HG03442 (cell line): ENCODE results near the gene PIK3R4.

Experiments used
- ATAC-seq: cut with Tn5 transposase; IDR thresholded peaks from one replicate; pipeline ENCODE4 v1.9.1; 2021; ENCODE audit warnings: mild to moderate bottlenecking, moderate library complexity; ENCODE audit not compliant: unreplicated experiment

Gene PIK3R4

GRCh38 chr3:130644628-130645253 lies 101.9 kb downstream of the PIK3R4 start:
- ATAC-seq = no peak

GRCh38 chr3:130640027-130640426 lies 106.6 kb downstream of the PIK3R4 start:
- no peak for ATAC-seq

- no peak for ATAC-seq
Measured at GRCh38 chr3:130636480-130637234, 110.0 kb downstream of the PIK3R4 start.

DNA sequence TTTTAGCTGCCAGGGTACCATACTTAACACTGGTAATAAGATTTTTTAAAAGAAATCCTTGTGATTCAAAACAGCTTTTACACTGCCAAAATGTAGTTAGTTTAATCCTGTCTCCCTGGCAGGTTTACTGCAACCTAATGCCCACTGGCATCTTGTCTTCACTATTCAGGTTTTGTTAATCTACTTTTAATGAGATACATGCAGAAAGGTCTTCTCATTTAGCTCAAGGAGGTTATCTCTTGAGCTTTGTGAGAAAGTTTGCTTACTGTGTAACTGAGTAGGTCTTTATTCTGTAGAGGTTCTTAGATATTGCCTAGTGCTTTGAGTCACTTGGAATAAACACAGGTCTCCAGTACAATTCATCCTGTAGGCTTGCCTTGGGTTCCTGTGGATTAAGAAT lies 110.7 kb downstream of the PIK3R4 start:
- ATAC-seq = no peak

GRCh38 chr3:130635285-130635684 lies 111.3 kb downstream of the PIK3R4 start:
- ATAC-seq = no peak
